Measurements from ENCODE around the gene TVP23A.

The TVP23A gene

DNA sequence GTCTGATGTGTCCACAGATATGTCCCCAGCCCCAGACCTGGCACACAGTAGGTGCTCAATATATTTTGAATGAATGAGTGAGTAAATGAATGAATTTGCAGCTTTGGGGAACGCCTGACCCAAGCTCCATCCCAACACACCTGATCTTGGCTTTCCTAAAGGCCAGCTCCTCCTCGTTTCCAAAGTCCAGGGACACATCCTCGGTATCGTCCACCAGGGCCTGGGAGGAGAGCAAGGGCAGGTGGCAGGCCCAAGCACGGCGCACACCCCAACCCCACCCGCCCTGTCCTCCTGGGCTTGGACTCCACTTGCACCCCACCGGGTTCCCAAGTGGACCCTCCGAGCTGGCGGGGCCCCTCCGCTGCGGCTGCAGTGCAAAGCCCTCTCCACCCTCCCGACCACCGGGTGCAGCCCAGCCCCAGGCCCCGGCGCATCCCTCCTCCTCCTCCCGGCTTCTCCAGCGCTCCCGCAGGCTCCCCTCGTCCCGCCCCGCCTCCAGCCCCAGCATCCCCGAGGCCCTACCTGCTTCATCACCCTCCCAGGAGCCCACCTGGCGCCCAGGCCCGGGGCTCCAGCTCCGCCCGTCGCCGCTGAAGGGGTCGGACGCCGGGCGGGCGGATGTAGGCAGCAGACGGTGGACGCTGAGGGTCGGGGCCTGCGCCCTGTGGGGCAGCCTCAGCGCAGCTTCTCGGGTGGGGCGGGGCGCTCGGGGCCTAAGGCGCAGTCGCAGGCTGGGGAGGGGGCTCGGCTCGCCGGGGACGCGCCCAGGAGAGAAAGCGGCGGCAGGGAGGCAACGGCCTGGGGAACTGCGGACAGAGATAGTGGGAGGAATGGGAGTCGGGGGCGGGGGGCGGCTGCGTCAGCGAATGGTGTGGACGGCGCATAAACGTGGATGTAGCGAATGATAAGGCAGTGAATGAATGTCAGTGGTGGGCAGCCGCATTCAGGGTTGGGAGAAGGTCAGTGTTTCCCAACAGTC is at the start of gene TVP23A:
Gene TVP23A, minus strand, starts transcription at position 832 of the 979 bp plus-strand sequence. Its CDS starts 301 bp downstream, at position 531.
- Histone ChIP-seq H3K27ac (ENCODE audit: extremely low read depth, low read depth, low read length) (no peak within 1 kb of the TSS), H3K9me3 (ENCODE audit: control insufficient read depth, insufficient read depth, low read depth, low read length) (no peaks in the 10 kb centered on the region), H3K36me3 (ENCODE audit: control insufficient read depth in 2 of 2, insufficient read depth in 1 of 2, low read length in 2 of 2) (no peaks in the 10 kb centered on the region), H3K4me1 (ENCODE audit: control insufficient read depth, insufficient read depth, low read length) (no peaks in the 10 kb centered on the region), H3K4me3 (ENCODE audit: low read depth, low read length) (no peak within 1 kb of the TSS)
- POLR2A ChIA-PET = no interaction called here
- CTCF ChIA-PET = no interaction called here
- TF ChIP-seq SCRT1 (tag by site-specific recombination; IDR thresholded peaks at IDR 0.05; ENCODE audit: borderline replicate concordance) = no peak
- no peak for TF ChIP-seq ZNF366 (tag by site-specific recombination; conservative IDR thresholded peaks at IDR 0.05)
- no peak for TF ChIP-seq ZSCAN30 (tag by site-specific recombination; IDR thresholded peaks at IDR 0.05)
- no peak for TF ChIP-seq ZNF184 (tag by site-specific recombination; IDR thresholded peaks at IDR 0.05)
- no peak for TF ChIP-seq ZFP37 (tag by site-specific recombination; IDR thresholded peaks at IDR 0.05)
- no peak for TF ChIP-seq ZNF76 (tag by site-specific recombination; IDR thresholded peaks at IDR 0.05; ENCODE audit: borderline replicate concordance, low read depth)

DNA sequence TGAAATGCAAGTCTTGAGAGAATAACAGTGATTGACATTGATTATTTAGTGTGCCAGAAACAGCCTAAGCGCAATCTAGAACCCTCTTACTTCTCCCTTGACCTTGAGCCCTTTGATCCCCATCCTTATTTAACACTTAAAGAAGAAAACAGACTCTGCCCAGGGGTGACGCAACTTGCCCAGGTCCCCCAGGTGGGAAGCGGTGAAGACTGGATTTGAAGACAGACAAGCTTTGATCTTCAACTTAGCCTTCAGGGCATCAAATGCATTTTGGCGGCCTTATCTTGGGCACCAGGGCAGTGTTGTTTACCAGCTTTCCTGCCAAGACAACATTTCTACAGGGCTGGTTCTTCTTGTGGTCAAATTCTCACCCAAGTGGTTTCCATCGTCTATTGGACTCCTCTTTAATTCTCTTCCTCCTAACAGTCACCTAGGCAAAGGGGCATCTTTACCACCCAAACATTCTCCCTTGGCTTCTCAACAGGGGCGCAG is 49.6 kb upstream of the TVP23A start:
- TF ChIP-seq YY1 (tag by site-specific recombination; IDR thresholded peaks at IDR 0.05) = no peak
- no peak for TF ChIP-seq ZNF837 (tag by site-specific recombination; IDR thresholded peaks at IDR 0.05)
- TF ChIP-seq MYNN (tag by site-specific recombination; IDR thresholded peaks at IDR 0.05; ENCODE audit: borderline replicate concordance) = no peak
- TF ChIP-seq, protein P1, sequence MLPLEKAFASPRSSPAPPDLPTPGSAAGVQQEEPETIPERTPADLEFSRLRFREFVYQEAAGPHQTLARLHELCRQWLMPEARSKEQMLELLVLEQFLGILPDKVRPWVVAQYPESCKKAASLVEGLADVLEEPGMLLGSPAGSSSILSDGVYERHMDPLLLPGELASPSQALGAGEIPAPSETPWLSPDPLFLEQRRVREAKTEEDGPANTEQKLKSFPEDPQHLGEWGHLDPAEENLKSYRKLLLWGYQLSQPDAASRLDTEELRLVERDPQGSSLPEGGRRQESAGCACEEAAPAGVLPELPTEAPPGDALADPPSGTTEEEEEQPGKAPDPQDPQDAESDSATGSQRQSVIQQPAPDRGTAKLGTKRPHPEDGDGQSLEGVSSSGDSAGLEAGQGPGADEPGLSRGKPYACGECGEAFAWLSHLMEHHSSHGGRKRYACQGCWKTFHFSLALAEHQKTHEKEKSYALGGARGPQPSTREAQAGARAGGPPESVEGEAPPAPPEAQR (tag by site-specific recombination; IDR thresholded peaks at IDR 0.05) = no peak
- no peak for TF ChIP-seq GLIS1 (tag by site-specific recombination; IDR thresholded peaks at IDR 0.05)
- TF ChIP-seq, protein P2, sequence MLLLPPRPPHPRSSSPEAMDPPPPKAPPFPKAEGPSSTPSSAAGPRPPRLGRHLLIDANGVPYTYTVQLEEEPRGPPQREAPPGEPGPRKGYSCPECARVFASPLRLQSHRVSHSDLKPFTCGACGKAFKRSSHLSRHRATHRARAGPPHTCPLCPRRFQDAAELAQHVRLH (tag by site-specific recombination; IDR thresholded peaks at IDR 0.05) = no peak
- TF ChIP-seq ZNF571 (tag by site-specific recombination; IDR thresholded peaks at IDR 0.05) = no peak
- TF ChIP-seq KLF8 (tag by site-specific recombination; IDR thresholded peaks at IDR 0.05) = no peak
- no peak for TF ChIP-seq ZNF830 (tag by site-specific recombination; IDR thresholded peaks at IDR 0.05; ENCODE audit: low read depth)
- TF ChIP-seq ZNF292 (tag by site-specific recombination; IDR thresholded peaks at IDR 0.05; ENCODE audit: borderline replicate concordance, low read depth) = no peak
- no peak for TF ChIP-seq ZNF76 (tag by site-specific recombination; IDR thresholded peaks at IDR 0.05; ENCODE audit: borderline replicate concordance, low read depth)
- TF ChIP-seq INSM2 (tag by site-specific recombination; IDR thresholded peaks at IDR 0.05) = no peak
- TF ChIP-seq, protein P3, sequence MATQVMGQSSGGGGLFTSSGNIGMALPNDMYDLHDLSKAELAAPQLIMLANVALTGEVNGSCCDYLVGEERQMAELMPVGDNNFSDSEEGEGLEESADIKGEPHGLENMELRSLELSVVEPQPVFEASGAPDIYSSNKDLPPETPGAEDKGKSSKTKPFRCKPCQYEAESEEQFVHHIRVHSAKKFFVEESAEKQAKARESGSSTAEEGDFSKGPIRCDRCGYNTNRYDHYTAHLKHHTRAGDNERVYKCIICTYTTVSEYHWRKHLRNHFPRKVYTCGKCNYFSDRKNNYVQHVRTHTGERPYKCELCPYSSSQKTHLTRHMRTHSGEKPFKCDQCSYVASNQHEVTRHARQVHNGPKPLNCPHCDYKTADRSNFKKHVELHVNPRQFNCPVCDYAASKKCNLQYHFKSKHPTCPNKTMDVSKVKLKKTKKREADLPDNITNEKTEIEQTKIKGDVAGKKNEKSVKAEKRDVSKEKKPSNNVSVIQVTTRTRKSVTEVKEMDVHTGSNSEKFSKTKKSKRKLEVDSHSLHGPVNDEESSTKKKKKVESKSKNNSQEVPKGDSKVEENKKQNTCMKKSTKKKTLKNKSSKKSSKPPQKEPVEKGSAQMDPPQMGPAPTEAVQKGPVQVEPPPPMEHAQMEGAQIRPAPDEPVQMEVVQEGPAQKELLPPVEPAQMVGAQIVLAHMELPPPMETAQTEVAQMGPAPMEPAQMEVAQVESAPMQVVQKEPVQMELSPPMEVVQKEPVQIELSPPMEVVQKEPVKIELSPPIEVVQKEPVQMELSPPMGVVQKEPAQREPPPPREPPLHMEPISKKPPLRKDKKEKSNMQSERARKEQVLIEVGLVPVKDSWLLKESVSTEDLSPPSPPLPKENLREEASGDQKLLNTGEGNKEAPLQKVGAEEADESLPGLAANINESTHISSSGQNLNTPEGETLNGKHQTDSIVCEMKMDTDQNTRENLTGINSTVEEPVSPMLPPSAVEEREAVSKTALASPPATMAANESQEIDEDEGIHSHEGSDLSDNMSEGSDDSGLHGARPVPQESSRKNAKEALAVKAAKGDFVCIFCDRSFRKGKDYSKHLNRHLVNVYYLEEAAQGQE (tag by site-specific recombination; IDR thresholded peaks at IDR 0.05) = no peak
- no peak for TF ChIP-seq ZNF660 (tag by site-specific recombination; IDR thresholded peaks at IDR 0.05)
- no peak for TF ChIP-seq ZSCAN30 (tag by site-specific recombination; IDR thresholded peaks at IDR 0.05)
- Histone ChIP-seq H3K36me3 (ENCODE audit: control insufficient read depth in 2 of 2, insufficient read depth in 1 of 2, low read length in 2 of 2) (no peaks in the 10 kb centered on the region), H3K4me3 (ENCODE audit: low read depth, low read length) (no peak overlapping the region), H3K4me1 (ENCODE audit: control insufficient read depth, insufficient read depth, low read length) (no peaks in the 10 kb centered on the region), H3K27ac (ENCODE audit: extremely low read depth, low read depth, low read length) (no peak overlapping the region), H3K9me3 (ENCODE audit: control insufficient read depth, insufficient read depth, low read depth, low read length) (no peaks in the 10 kb centered on the region)
- ChIA-PET POLR2A (no interaction called here), CTCF (no interaction called here)

All from HEK293 (cell line).